Mesendoderm (in vitro differentiated cells): ENCODE data around the gene KLHL22.
A peak's percentile ranks its signal among the peaks of the same experiment; 100 is the strongest.

Experiments used
- DNase-seq: peaks from one replicate; pipeline ENCODE4 v3.0.0; 2013
- H2AK5ac ChIP-seq: 2 replicates; pipeline ENCODE4 v1.6.1; 2013; ENCODE audit warnings: low read length, inconsistent platforms
- H2BK120ac ChIP-seq: 2 replicates; pipeline ENCODE4 v1.6.1; 2013; ENCODE audit warnings: low read depth, mild to moderate bottlenecking, low read length, moderate library complexity, mixed read lengths
- H2BK15ac ChIP-seq: replicated peaks from 2 replicates; pipeline ENCODE4 v1.6.1; 2013; ENCODE audit warnings: low read depth, mild to moderate bottlenecking, moderate library complexity
- H2BK5ac ChIP-seq: 2 replicates; pipeline ENCODE4 v1.6.1; 2013; ENCODE audit warnings: low read length, inconsistent platforms
- H3K18ac ChIP-seq: 2 replicates; pipeline ENCODE4 v1.6.1; 2013; ENCODE audit warnings: mild to moderate bottlenecking, low read length, mixed read lengths
- H3K23ac ChIP-seq: one replicate; pipeline ENCODE4 v1.6.1; 2013; ENCODE audit warnings: low read length
- H3K27ac ChIP-seq: 2 replicates; pipeline ENCODE4 v1.5.1; 2013; ENCODE audit warnings: low read depth, mild to moderate bottlenecking, inconsistent platforms, low read length, moderate library complexity
- H3K27me3 ChIP-seq: 2 replicates; pipeline ENCODE4 v1.6.1; 2013; ENCODE audit warnings: low read length, control low read depth, mild to moderate bottlenecking, inconsistent platforms; ENCODE audit not compliant: insufficient read depth, poor library complexity
- H3K36me3 ChIP-seq: 2 replicates; pipeline ENCODE4 v1.6.1; 2013; ENCODE audit warnings: low read length, inconsistent platforms; ENCODE audit not compliant: control insufficient read depth, insufficient read depth
- H3K4ac ChIP-seq: one replicate; pipeline ENCODE4 v1.6.1; 2013; ENCODE audit warnings: low read depth, mild to moderate bottlenecking, low read length, moderate library complexity
- H3K4me1 ChIP-seq: 2 replicates; pipeline ENCODE4 v1.6.1; 2013; ENCODE audit warnings: low read depth, low read length, inconsistent platforms; ENCODE audit not compliant: control insufficient read depth
- H3K4me2 ChIP-seq: 2 replicates; pipeline ENCODE4 v1.6.1; 2013; ENCODE audit warnings: low read length
- H3K4me3 ChIP-seq: 2 replicates; pipeline ENCODE4 v1.5.1; 2013; ENCODE audit warnings: mild to moderate bottlenecking, low read length
- H3K56ac ChIP-seq: one replicate; pipeline ENCODE4 v1.6.1; 2013; ENCODE audit warnings: low read length
- H3K79me1 ChIP-seq: 2 replicates; pipeline ENCODE4 v1.6.1; 2013; ENCODE audit warnings: low read length, inconsistent platforms
- H3K79me2 ChIP-seq: 2 replicates; pipeline ENCODE4 v1.6.1; 2013; ENCODE audit warnings: mild to moderate bottlenecking, low read length; ENCODE audit not compliant: control insufficient read depth, insufficient read depth
- H3K9ac ChIP-seq: 2 replicates; pipeline ENCODE4 v1.6.1; 2013; ENCODE audit warnings: low read length, inconsistent platforms
- H4K5ac ChIP-seq: one replicate; pipeline ENCODE4 v1.6.1; 2013; ENCODE audit warnings: low read length
- H4K8ac ChIP-seq: one replicate; pipeline ENCODE4 v1.6.1; 2013; ENCODE audit warnings: low read depth, mild to moderate bottlenecking, control low read depth, low read length, moderate library complexity
- WGBS: extraction: QIAGEN DNeasy Blood & Tissue Kit; methylation state at CpG from one replicate; pipeline ENCODE4 v1.1.7; 2013; ENCODE audit warnings: low lambda C conversion rate, missing lambda C conversion rate; ENCODE audit not compliant: insufficient coverage; ENCODE audit errors: extremely low coverage; 5-methylcytosine and 5-hydroxymethylcytosine counted together

Gene KLHL22

GRCh38 chr22:20397498-20397897 lies 98.1 kb downstream of the KLHL22 start:
- Histone ChIP-seq H3K27ac (no peak overlapping the region), H2AK5ac (no peak overlapping the region), H3K9ac (no peak overlapping the region), H2BK15ac (no peak overlapping the region), H3K4me1 (peaks cover 7% of the 10 kb centered on the region), H3K79me1 (peaks cover 20% of the 10 kb centered on the region), H3K4me3 (no peak overlapping the region), H3K79me2 (peaks cover 29% of the 10 kb centered on the region), H3K4ac (no peak overlapping the region), H2BK5ac (no peak overlapping the region), H3K56ac (no peak overlapping the region), H3K4me2 (no peak overlapping the region), H4K8ac (no peak overlapping the region), H3K18ac (no peak overlapping the region), H3K27me3 (no peaks in the 10 kb centered on the region), H3K36me3 (peaks cover 5% of the 10 kb centered on the region), H4K5ac (no peak overlapping the region), H2BK120ac (no peak overlapping the region), H3K23ac (no peak overlapping the region)
- DNase-seq = no peak
- WGBS = no CpG with 5 or more reads among the region's 2 CpGs

- no peak overlapping the region for H3K56ac ChIP-seq
- peaks cover 3% of the 10 kb centered on the region for H3K36me3 ChIP-seq
- no peak overlapping the region for H4K5ac ChIP-seq
- no peak overlapping the region for H3K9ac ChIP-seq
- DNase-seq = no peak
- peaks cover 18% of the 10 kb centered on the region for H3K79me1 ChIP-seq
- peaks cover 27% of the 10 kb centered on the region for H3K79me2 ChIP-seq
- H3K27me3 ChIP-seq = no peaks in the 10 kb centered on the region
- no peak overlapping the region for H3K27ac ChIP-seq
- H3K4me1 ChIP-seq = peaks cover 7% of the 10 kb centered on the region
- no peak overlapping the region for H3K4me3 ChIP-seq
- H3K23ac ChIP-seq = no peak overlapping the region
- no CpG with 5 or more reads among the region's 1 CpG for WGBS
- no peak overlapping the region for H2BK5ac ChIP-seq
- no peak overlapping the region for H2BK15ac ChIP-seq
- H3K4ac ChIP-seq = no peak overlapping the region
- no peak overlapping the region for H4K8ac ChIP-seq
- no peak overlapping the region for H2BK120ac ChIP-seq
- no peak overlapping the region for H2AK5ac ChIP-seq
- peak overlapping the region; percentile 4 for H3K4me2 ChIP-seq
- H3K18ac ChIP-seq = no peak overlapping the region
These were observed 99.0 kb downstream of the KLHL22 start for GRCh38 chr22:20396639-20397038.

DNA sequence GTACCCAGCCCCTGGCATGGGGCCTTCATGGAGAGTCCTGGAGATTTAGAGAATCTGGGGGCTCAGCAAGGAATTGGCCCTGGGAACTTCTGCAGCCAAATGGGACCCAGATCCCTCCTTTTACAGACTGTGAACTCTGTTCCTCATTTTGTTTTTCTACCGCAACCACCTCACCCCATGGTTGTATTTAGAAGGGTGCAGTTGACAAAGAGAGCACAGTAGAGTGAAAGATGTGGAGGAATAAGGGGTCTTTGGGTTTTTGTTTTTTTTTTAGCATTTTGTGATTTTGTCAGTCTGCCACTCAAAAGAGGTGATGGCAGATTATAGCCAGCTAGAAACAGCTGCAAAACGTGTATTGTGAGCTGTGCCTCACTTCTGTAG lies 99.7 kb downstream of the KLHL22 start:
- no peak overlapping the region for H3K4ac ChIP-seq
- no peak for DNase-seq
- H3K36me3 ChIP-seq = no peaks in the 10 kb centered on the region
- H2BK15ac ChIP-seq = no peak overlapping the region
- no peak overlapping the region for H3K18ac ChIP-seq
- H3K23ac ChIP-seq = no peak overlapping the region
- no peak overlapping the region for H3K27ac ChIP-seq
- peaks cover 27% of the 10 kb centered on the region for H3K79me2 ChIP-seq
- H4K5ac ChIP-seq = no peak overlapping the region
- no peak overlapping the region for H3K4me3 ChIP-seq
- H3K4me2 ChIP-seq = peak overlapping the region; percentile 41
- H3K27me3 ChIP-seq = no peaks in the 10 kb centered on the region
- peak overlapping the region; percentile 98 for H3K9ac ChIP-seq
- no peak overlapping the region for H2AK5ac ChIP-seq
- H2BK120ac ChIP-seq = no peak overlapping the region
- peaks cover 15% of the 10 kb centered on the region for H3K79me1 ChIP-seq
- H3K4me1 ChIP-seq = peaks cover 7% of the 10 kb centered on the region
- no peak overlapping the region for H2BK5ac ChIP-seq
- no peak overlapping the region for H4K8ac ChIP-seq
- WGBS = no CpG with 5 or more reads among the region's 2 CpGs
- H3K56ac ChIP-seq = peak overlapping the region; percentile 59

GRCh38 chr22:20395181-20395906 lies 100.3 kb downstream of the KLHL22 start:
- DNase-seq = no peak
- Histone ChIP-seq H2BK15ac (no peak overlapping the region), H3K18ac (no peak overlapping the region), H2BK5ac (no peak overlapping the region), H3K36me3 (no peaks in the 10 kb centered on the region), H3K79me1 (peaks cover 11% of the 10 kb centered on the region), H3K4me1 (peaks cover 7% of the 10 kb centered on the region), H2AK5ac (no peak overlapping the region), H3K27ac (no peak overlapping the region), H3K56ac (peak overlapping the region; percentile 59), H4K5ac (no peak overlapping the region), H3K9ac (peak overlapping the region; percentile 98), H3K4ac (no peak overlapping the region), H2BK120ac (no peak overlapping the region), H3K23ac (no peak overlapping the region), H4K8ac (no peak overlapping the region), H3K27me3 (no peaks in the 10 kb centered on the region), H3K4me3 (no peak overlapping the region), H3K4me2 (peak overlapping the region; percentile 41), H3K79me2 (peaks cover 25% of the 10 kb centered on the region)
- WGBS = no CpG with 5 or more reads among the region's 20 CpGs

DNA sequence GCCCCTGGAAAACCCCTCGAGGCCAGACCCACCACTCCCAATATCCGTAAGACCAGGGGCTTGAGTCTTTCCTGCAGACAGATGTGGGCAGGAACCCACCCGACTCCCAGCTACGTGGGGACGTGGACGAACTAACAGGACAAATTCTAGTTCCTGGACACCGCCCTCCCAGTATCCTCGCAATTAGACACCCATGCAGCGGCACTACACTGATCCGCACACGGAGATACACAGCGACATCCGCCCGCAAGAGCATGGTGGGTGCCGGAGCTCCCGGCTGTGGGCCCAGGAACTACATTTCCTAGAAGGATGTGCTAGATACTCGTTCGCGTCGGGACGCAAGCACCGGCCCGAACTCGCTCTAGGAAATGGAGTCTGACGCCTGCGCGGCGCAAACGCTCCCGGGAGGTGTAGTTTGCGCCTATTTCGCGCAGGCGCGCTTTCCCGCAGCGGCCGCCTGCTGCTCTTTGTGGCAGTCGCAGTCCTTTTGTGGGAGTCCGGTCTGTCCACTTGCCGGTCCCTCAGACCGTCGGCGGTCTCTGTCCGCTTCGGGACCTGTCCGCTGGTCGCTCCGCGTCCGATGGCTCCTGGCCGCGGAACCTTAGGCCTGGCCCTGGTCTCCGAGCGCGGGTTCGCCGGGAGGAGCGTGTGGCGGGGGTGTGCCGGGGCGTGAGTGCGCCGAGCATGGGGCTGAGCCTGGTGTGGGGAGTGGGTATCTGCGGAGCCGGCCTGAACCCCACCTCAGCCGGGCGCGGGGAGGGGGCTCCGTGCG lies 101.7 kb downstream of the KLHL22 start, which contains the start of gene ZNF74:
TSS of gene ZNF74 (plus strand) at position 447 of the 772 bp plus-strand sequence. CDS start 478 bp downstream, outside the sequence.
- no peaks in the 10 kb centered on the region for H3K36me3 ChIP-seq
- peak within 1 kb of the TSS; percentile 95 for H3K4me3 ChIP-seq
- H3K9ac ChIP-seq = peak within 1 kb of the TSS; percentile 98
- no CpG with 5 or more reads among the region's 71 CpGs for WGBS
- H3K56ac ChIP-seq = peak within 1 kb of the TSS; percentile 99
- H3K4me2 ChIP-seq = peak within 1 kb of the TSS; percentile 97
- H3K4me1 ChIP-seq = peaks cover 7% of the 10 kb centered on the region
- DNase-seq = peak; percentile 95
- H3K18ac ChIP-seq = peak within 1 kb of the TSS; percentile 75
- H2BK5ac ChIP-seq = peak within 1 kb of the TSS; percentile 70
- H2AK5ac ChIP-seq = peak within 1 kb of the TSS; percentile 37
- no peaks in the 10 kb centered on the region for H3K27me3 ChIP-seq
- H2BK15ac ChIP-seq = no peak within 1 kb of the TSS
- no peak within 1 kb of the TSS for H2BK120ac ChIP-seq
- no peak within 1 kb of the TSS for H3K27ac ChIP-seq
- H4K8ac ChIP-seq = peak within 1 kb of the TSS; percentile 40
- H3K23ac ChIP-seq = peak within 1 kb of the TSS; percentile 98
- peaks cover 5% of the 10 kb centered on the region for H3K79me1 ChIP-seq
- H4K5ac ChIP-seq = no peak within 1 kb of the TSS
- peaks cover 21% of the 10 kb centered on the region for H3K79me2 ChIP-seq
- peak within 1 kb of the TSS; percentile 58 for H3K4ac ChIP-seq
